ENCODE measurements around the gene FAM168B. TPM values are rescaled to one million over a fixed set of nuclear protein-coding genes. Genes with fewer than 3 reads are reported as not detected.
A peak's percentile ranks its signal among the peaks of the same experiment; 100 is the strongest.

FAM168B gene
- total RNA-seq, 1 donor from 2014 or later, result 111 TPM

DNA sequence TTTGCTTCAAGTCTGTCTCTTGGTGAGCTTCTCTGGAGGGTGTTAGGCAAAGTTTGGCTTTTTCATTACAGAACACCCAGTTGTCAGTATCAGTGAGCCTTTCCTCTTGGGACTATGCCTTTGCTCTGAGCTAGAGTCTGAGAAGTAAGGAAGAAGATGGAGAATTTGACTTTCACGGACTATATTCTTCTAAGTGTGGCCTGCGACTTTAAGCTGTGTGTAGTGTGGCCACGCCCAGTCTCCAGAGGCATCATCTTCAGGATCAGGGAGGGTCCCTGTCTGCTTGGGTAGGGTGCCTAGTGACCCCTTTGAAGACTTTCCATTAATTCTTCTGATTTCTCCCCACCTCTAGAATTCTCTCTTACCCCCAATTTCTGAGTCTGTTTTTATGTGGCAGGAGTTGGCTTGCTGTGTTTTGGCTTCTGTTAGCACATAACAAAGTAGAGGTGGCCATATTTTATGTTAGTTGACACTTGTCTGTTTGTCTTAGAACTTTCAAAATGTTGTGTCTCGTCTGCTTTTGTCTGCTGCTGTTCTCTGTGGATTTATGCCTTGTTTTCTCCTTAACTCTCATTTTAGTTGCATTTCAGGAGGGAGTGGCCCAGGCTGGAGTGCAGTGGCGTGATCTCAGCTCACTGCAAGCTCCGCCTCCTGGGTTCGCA lies 20.4 kb upstream of the FAM168B start:
- TF ChIP-seq, protein P1, sequence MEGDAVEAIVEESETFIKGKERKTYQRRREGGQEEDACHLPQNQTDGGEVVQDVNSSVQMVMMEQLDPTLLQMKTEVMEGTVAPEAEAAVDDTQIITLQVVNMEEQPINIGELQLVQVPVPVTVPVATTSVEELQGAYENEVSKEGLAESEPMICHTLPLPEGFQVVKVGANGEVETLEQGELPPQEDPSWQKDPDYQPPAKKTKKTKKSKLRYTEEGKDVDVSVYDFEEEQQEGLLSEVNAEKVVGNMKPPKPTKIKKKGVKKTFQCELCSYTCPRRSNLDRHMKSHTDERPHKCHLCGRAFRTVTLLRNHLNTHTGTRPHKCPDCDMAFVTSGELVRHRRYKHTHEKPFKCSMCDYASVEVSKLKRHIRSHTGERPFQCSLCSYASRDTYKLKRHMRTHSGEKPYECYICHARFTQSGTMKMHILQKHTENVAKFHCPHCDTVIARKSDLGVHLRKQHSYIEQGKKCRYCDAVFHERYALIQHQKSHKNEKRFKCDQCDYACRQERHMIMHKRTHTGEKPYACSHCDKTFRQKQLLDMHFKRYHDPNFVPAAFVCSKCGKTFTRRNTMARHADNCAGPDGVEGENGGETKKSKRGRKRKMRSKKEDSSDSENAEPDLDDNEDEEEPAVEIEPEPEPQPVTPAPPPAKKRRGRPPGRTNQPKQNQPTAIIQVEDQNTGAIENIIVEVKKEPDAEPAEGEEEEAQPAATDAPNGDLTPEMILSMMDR (IDR thresholded peaks at IDR 0.05), result no peak

DNA sequence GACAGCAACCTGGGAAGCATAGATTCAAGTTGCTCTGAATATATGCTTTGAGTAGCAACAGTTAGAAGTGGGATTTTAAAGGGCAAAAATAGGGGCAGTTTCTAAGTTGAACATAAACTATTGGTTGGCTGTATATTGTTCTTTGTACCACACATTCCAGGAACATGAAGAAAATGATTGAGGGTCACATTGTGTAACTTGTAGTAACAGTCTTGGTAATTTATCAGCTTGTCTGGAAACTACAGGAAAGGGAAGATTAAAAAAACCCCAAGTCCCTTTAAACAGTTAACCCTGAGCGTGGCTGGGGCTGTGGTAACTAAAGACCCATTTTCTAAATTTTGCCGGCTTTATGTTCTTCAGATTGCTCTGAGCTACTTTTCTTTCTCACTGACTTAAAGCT lies 19.3 kb upstream of the FAM168B start:
- no peaks in the 10 kb centered on the region for H3K9me3 Mint-ChIP-seq (ENCODE audit: unreplicated experiment)
- peaks cover 21% of the 10 kb centered on the region for H3K36me3 Mint-ChIP-seq (ENCODE audit: unreplicated experiment)
- DNase-seq (ENCODE audit: extremely low spot score, unreplicated experiment), result no peak

More for the DNA sequence above, 20.4 kb upstream of the FAM168B start:
- H3K27me3 Mint-ChIP-seq (ENCODE audit: unreplicated experiment), result no peaks in the 10 kb centered on the region
- no peaks in the 10 kb centered on the region for H3K9me3 Mint-ChIP-seq (ENCODE audit: unreplicated experiment)
- peaks cover 21% of the 10 kb centered on the region for H3K36me3 Mint-ChIP-seq (ENCODE audit: unreplicated experiment)
- no peak for DNase-seq (ENCODE audit: extremely low spot score, unreplicated experiment)
- peaks cover 40% of the 10 kb centered on the region for H3K4me1 Mint-ChIP-seq (ENCODE audit: unreplicated experiment)
- H3K27ac Mint-ChIP-seq (ENCODE audit: unreplicated experiment), result peak overlapping the region; percentile 34
- H3K4me3 Mint-ChIP-seq (ENCODE audit: unreplicated experiment), result no peak overlapping the region

DNA sequence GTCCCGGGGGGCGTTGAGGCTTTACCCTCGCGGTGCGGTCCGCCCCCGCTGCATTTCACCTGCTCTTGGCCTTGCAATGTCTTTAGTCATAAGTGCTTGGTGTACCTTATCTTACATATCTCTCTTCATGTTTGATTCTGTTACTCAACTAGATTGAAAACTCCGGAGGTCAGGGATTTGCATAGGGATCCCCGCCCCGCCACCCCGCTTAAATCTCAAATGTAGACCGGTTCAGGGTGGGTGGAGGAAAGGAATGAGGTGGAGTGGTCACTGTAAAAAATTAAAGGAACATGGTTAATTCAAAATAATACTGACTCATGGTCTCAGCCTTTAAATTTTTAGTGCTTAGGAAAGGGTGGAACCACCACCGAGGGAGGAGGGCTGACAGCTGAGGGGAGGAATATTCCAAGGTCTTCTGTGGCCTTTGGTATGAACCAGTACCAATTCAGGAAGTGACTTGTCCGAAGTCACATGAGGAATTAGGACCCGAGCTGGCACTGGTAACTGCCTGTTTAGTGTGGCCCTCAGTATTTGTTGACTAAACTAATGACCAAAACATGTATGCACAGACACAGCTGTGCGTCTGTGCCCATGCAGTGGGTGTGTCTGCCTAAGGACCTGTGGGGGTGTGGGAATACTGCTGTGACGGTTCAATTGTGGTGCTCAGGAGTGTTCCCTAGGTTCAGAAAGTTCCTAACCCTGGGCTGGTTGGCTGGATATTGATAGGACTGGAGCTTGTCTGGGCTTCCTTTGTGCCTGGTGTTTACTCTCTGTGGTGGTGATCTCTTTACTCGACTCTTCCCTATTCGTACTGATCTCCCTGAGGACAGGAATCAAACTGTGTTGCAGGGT lies 12.9 kb upstream of the FAM168B start:
- DNase-seq (ENCODE audit: extremely low spot score, unreplicated experiment), result no peak
- peaks cover 38% of the 10 kb centered on the region for H3K4me1 Mint-ChIP-seq (ENCODE audit: unreplicated experiment)

More for the DNA sequence above, 19.3 kb upstream of the FAM168B start:
- TF ChIP-seq, protein P1 (IDR thresholded peaks at IDR 0.05), result no peak
- Mint-ChIP-seq H3K27ac (ENCODE audit: unreplicated experiment) (no peak overlapping the region), H3K4me3 (ENCODE audit: unreplicated experiment) (no peak overlapping the region), H3K4me1 (ENCODE audit: unreplicated experiment) (peaks cover 43% of the 10 kb centered on the region), H3K27me3 (ENCODE audit: unreplicated experiment) (no peaks in the 10 kb centered on the region)

DNA sequence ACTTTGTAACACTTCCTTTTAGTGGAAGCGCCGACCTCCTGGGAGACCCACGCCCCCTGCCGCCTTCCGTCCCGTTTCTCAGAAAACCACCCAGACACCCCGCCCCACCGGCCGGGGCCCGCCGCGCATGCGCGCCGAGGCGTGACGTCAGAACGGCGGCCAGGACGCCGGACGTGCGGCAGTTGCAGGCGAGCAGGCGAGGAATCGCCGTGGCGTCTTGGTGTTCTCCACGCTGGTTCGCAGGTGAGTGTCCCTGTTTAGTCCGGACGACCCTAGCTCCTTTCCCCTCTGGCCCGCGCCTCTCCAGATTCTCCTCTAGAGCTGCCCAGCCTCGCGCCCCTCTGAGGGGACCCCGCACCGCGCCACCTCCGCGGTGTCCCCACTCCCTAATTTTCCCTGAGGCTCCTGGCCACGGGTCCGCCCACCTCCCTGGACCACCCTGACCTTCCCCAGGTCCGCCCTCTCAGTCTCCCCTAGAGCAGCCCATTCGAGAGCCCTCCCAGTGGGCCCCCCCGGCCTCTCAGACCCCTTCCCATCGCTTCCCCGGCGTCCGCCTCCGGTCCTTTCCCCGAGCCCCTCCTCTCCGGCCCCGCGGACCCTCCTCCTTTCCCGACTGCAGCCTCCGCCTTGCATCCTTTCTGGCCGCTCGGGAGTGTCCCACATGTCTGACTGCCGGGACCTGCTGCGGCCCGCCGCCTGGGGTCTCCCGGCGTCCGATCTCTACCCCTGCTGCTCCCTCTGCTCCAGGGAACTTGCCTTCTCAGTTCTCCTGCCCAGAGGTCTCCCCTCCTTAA lies 12.1 kb upstream of the FAM168B start, which contains the start of gene PLEKHB2:
PLEKHB2 (plus strand) TSS at position 181 of the 794 bp plus-strand sequence. CDS start 15,606 bp downstream, outside the sequence.
- DNase-seq (ENCODE audit: extremely low spot score, unreplicated experiment), result peak; percentile 98
- peaks cover 34% of the 10 kb centered on the region for H3K4me1 Mint-ChIP-seq (ENCODE audit: unreplicated experiment)
- H3K27me3 Mint-ChIP-seq (ENCODE audit: unreplicated experiment), result no peaks in the 10 kb centered on the region
- H3K36me3 Mint-ChIP-seq (ENCODE audit: unreplicated experiment), result peaks cover 9% of the 10 kb centered on the region
- no peaks in the 10 kb centered on the region for H3K9me3 Mint-ChIP-seq (ENCODE audit: unreplicated experiment)
- peak within 1 kb of the TSS; percentile 97 for H3K27ac Mint-ChIP-seq (ENCODE audit: unreplicated experiment)
- TF ChIP-seq, protein P1 (IDR thresholded peaks at IDR 0.05), result peak; percentile 50
- H3K4me3 Mint-ChIP-seq (ENCODE audit: unreplicated experiment), result peak within 1 kb of the TSS; percentile 99

More for the DNA sequence above, 12.9 kb upstream of the FAM168B start:
- H3K27ac Mint-ChIP-seq (ENCODE audit: unreplicated experiment), result peak overlapping the region; percentile 97
- H3K4me3 Mint-ChIP-seq (ENCODE audit: unreplicated experiment), result peak overlapping the region; percentile 99
- H3K36me3 Mint-ChIP-seq (ENCODE audit: unreplicated experiment), result peaks cover 10% of the 10 kb centered on the region
- no peaks in the 10 kb centered on the region for H3K9me3 Mint-ChIP-seq (ENCODE audit: unreplicated experiment)
- TF ChIP-seq, protein P1 (IDR thresholded peaks at IDR 0.05), result no peak
- no peaks in the 10 kb centered on the region for H3K27me3 Mint-ChIP-seq (ENCODE audit: unreplicated experiment)

All from osteocyte (in vitro differentiated cells).